Ishikawa (cell line): Measurements from ENCODE around the gene GNAO1.

Experiments
- CEBPB ChIP-seq: IDR thresholded peaks from 2 replicates; pipeline ENCODE4 v1.6.1; 2012
- CREB1 ChIP-seq: IDR thresholded peaks from 2 replicates; pipeline ENCODE4 v1.6.1; 2012; ENCODE audit warnings: low read depth
- EGR1 ChIP-seq: IDR thresholded peaks from 2 replicates; pipeline ENCODE4 v1.6.1; 2012
- EP300 ChIP-seq: IDR thresholded peaks from 2 replicates; pipeline ENCODE4 v1.6.1; 2012; ENCODE audit warnings: borderline replicate concordance
- FOXM1 ChIP-seq: IDR thresholded peaks from 2 replicates; pipeline ENCODE4 v1.6.1; 2012; ENCODE audit warnings: low read depth, borderline replicate concordance
- NFIC ChIP-seq: IDR thresholded peaks from 2 replicates; pipeline ENCODE4 v1.6.1; 2012
- RAD21 ChIP-seq: IDR thresholded peaks from 2 replicates; pipeline ENCODE4 v1.6.1; 2012; ENCODE audit warnings: low read depth
- TAF1 ChIP-seq: IDR thresholded peaks from 2 replicates; pipeline ENCODE4 v1.6.1; 2012; ENCODE audit warnings: low read depth, mild to moderate bottlenecking
- TCF12 ChIP-seq: IDR thresholded peaks from 2 replicates; pipeline ENCODE4 v1.6.1; 2012; ENCODE audit warnings: low read depth
- TEAD4 ChIP-seq: IDR thresholded peaks from 2 replicates; pipeline ENCODE4 v1.6.1; 2012
- USF1 ChIP-seq: IDR thresholded peaks from 2 replicates; pipeline ENCODE4 v1.6.1; 2012
- YY1 ChIP-seq: IDR thresholded peaks from 2 replicates; pipeline ENCODE4 v1.6.1; 2012; ENCODE audit warnings: low read depth
- ZBTB7A ChIP-seq: IDR thresholded peaks from 2 replicates; pipeline ENCODE4 v1.6.1; 2012; ENCODE audit warnings: low read depth
- TF ChIP-seq, protein P1 (sequence below): IDR thresholded peaks from 2 replicates; pipeline ENCODE4 v1.6.1; 2012
- TF ChIP-seq, protein P2 (sequence below): IDR thresholded peaks from 2 replicates; pipeline ENCODE4 v1.6.1; 2012; ENCODE audit warnings: low read depth, mild to moderate bottlenecking

Gene GNAO1

GRCh38 chr16:56226187-56226586 lies 34.9 kb downstream of the GNAO1 start:
- TF ChIP-seq ZBTB7A = no peak
- TF ChIP-seq EP300 = no peak
- TF ChIP-seq, protein P1, sequence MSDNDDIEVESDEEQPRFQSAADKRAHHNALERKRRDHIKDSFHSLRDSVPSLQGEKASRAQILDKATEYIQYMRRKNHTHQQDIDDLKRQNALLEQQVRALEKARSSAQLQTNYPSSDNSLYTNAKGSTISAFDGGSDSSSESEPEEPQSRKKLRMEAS = no peak
- no peak for TF ChIP-seq EGR1
- no peak for TF ChIP-seq CREB1
- no peak for TF ChIP-seq TEAD4
- no peak for TF ChIP-seq YY1
- no peak for TF ChIP-seq RAD21

DNA sequence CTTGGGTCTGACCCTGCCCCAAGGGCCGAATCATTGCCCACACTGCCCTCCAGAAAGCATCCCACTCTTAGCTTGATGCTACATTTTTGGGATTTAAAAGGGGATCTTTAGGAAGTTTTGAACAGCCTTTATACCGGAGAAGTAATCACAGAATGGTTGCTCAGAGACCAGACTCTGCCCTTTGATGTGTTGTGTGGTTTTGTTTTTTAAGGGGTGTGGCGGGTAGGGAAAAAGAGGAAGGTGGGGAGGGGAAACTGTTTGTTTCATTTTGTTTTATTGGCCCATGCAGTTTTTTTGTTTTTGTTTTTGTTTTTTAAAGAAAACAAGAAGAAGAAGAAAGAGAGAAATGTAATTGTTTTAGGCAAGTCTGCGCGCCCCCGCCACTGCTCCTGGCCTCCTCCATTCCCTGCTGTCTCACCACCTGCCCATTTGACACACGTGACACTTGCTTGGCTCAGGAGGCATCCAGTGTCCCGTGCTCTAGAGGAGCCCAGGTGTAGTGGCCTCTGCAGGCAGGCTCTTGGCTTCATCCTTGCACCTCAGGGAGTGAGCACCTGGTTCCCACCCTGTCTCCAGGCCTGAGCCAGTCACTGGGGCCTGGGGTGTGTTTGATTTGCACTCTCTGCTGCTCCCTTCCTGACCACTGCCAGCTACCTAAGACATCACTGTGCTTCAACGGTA lies 35.7 kb downstream of the GNAO1 start:
- TF ChIP-seq ZBTB7A = no peak
- TF ChIP-seq, protein P1 = no peak
- no peak for TF ChIP-seq YY1
- no peak for TF ChIP-seq CEBPB
- TF ChIP-seq, protein P2, sequence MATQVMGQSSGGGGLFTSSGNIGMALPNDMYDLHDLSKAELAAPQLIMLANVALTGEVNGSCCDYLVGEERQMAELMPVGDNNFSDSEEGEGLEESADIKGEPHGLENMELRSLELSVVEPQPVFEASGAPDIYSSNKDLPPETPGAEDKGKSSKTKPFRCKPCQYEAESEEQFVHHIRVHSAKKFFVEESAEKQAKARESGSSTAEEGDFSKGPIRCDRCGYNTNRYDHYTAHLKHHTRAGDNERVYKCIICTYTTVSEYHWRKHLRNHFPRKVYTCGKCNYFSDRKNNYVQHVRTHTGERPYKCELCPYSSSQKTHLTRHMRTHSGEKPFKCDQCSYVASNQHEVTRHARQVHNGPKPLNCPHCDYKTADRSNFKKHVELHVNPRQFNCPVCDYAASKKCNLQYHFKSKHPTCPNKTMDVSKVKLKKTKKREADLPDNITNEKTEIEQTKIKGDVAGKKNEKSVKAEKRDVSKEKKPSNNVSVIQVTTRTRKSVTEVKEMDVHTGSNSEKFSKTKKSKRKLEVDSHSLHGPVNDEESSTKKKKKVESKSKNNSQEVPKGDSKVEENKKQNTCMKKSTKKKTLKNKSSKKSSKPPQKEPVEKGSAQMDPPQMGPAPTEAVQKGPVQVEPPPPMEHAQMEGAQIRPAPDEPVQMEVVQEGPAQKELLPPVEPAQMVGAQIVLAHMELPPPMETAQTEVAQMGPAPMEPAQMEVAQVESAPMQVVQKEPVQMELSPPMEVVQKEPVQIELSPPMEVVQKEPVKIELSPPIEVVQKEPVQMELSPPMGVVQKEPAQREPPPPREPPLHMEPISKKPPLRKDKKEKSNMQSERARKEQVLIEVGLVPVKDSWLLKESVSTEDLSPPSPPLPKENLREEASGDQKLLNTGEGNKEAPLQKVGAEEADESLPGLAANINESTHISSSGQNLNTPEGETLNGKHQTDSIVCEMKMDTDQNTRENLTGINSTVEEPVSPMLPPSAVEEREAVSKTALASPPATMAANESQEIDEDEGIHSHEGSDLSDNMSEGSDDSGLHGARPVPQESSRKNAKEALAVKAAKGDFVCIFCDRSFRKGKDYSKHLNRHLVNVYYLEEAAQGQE = no peak
- no peak for TF ChIP-seq USF1
- no peak for TF ChIP-seq TEAD4
- TF ChIP-seq CREB1 = no peak
- no peak for TF ChIP-seq RAD21
- no peak for TF ChIP-seq NFIC
- TF ChIP-seq EP300 = no peak
- TF ChIP-seq TAF1 = no peak
- no peak for TF ChIP-seq FOXM1
- TF ChIP-seq TCF12 = no peak
- no peak for TF ChIP-seq EGR1

DNA sequence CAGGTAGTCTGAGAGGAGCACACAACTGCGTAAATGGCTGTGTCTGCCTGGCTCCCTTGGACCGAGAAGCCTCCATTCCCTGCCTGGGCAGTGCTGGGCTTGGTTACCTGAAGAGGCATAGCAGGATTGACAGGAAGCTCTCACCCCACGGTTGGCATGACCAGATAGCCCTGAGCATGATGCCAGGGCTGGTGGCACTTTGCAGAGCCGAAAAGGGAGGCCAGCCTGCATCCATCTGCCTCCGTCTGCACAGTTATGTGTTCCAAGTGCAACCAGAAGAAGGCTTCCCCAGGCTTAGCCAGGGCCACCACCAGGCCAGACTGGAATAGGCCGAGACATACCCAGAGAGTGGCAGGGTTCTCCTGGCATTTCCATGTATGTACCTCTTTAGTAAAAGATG lies 36.6 kb downstream of the GNAO1 start:
- no peak for TF ChIP-seq EGR1
- TF ChIP-seq FOXM1 = no peak
- no peak for TF ChIP-seq USF1
- TF ChIP-seq CREB1 = no peak
- TF ChIP-seq TAF1 = no peak
- TF ChIP-seq RAD21 = no peak
- TF ChIP-seq NFIC = no peak
- TF ChIP-seq ZBTB7A = no peak
- TF ChIP-seq EP300 = no peak
- TF ChIP-seq TCF12 = no peak
- TF ChIP-seq, protein P1 = no peak
- no peak for TF ChIP-seq YY1

- no peak for TF ChIP-seq TCF12
- no peak for TF ChIP-seq EGR1
- no peak for TF ChIP-seq TEAD4
- TF ChIP-seq ZBTB7A = no peak
- no peak for TF ChIP-seq EP300
- TF ChIP-seq, protein P2 = no peak
- no peak for TF ChIP-seq FOXM1
- TF ChIP-seq RAD21 = no peak
- no peak for TF ChIP-seq TAF1
- no peak for TF ChIP-seq USF1
- TF ChIP-seq CEBPB = no peak
- no peak for TF ChIP-seq NFIC
- TF ChIP-seq, protein P1 = no peak
- no peak for TF ChIP-seq CREB1
- TF ChIP-seq YY1 = no peak
Measured at GRCh38 chr16:56228476-56228875, 37.2 kb downstream of the GNAO1 start.
